GM19328 (cell line): ENCODE results near the gene TAC4.
A peak's percentile ranks its signal among the peaks of the same experiment; 100 is the strongest.

Experiments used
- ATAC-seq: cut with Tn5 transposase; IDR thresholded peaks from one replicate; pipeline ENCODE4 v1.9.1; 2021; ENCODE audit warnings: mild to moderate bottlenecking, moderate library complexity; ENCODE audit not compliant: unreplicated experiment

Gene TAC4

GRCh38 chr17:49815761-49816281, 32.0 kb downstream of the TAC4 start:
- no peak for ATAC-seq

GRCh38 chr17:49814781-49815529, 32.9 kb downstream of the TAC4 start:
- ATAC-seq, result no peak

GRCh38 chr17:49809056-49809455, 38.8 kb downstream of the TAC4 start:
- ATAC-seq, result no peak

GRCh38 chr17:49798738-49799137, 49.1 kb downstream of the TAC4 start:
- no peak for ATAC-seq

- no peak for ATAC-seq
Observed at GRCh38 chr17:49798182-49798581, 49.7 kb downstream of the TAC4 start.

GRCh38 chr17:49795372-49795771, 52.5 kb downstream of the TAC4 start:
- ATAC-seq, result no peak

GRCh38 chr17:49793309-49793708, 54.6 kb downstream of the TAC4 start:
- no peak for ATAC-seq

GRCh38 chr17:49789243-49789578, 58.7 kb downstream of the TAC4 start:
- no peak for ATAC-seq

- ATAC-seq, result peak; percentile 84
Observed at GRCh38 chr17:49788478-49789242, 59.2 kb downstream of the TAC4 start, which contains the start of gene KAT7. Gene KAT7 (plus strand): TSS chr17:49788681. CDS start chr17:49788835, 154 bp downstream.
